NT2/D1 (cell line): ENCODE results near the gene RPN2.

Source experiments
- DNase-seq: peaks from one replicate; pipeline ENCODE4 v3.0.0-alpha.2; 2011; ENCODE audit warnings: low read depth, low spot score
- H3K27me3 ChIP-seq: 2 replicates; pipeline ENCODE4 v1.6.0; 2011; ENCODE audit warnings: mild to moderate bottlenecking; ENCODE audit not compliant: insufficient read length, insufficient read depth
- H3K36me3 ChIP-seq: 2 replicates; pipeline ENCODE4 v1.6.1; 2011; ENCODE audit warnings: mild to moderate bottlenecking, low read length, mixed read lengths; ENCODE audit not compliant: insufficient read depth, insufficient read length
- H3K4me1 ChIP-seq: 2 replicates; pipeline ENCODE4 v1.5.1; 2011; ENCODE audit not compliant: insufficient read depth, insufficient read length
- H3K4me3 ChIP-seq: 2 replicates; pipeline ENCODE4 v1.5.1; 2011; ENCODE audit warnings: low read depth; ENCODE audit not compliant: insufficient read length
- H3K9ac ChIP-seq: 2 replicates; pipeline ENCODE4 v1.6.0; 2011; ENCODE audit warnings: low read depth; ENCODE audit not compliant: insufficient read length
- H3K9me3 ChIP-seq: 2 replicates; pipeline ENCODE4 v1.5.1; 2011; ENCODE audit warnings: mild to moderate bottlenecking, low read length; ENCODE audit not compliant: insufficient read depth
- SUZ12 ChIP-seq: IDR thresholded peaks from 2 replicates; pipeline ENCODE4 v1.6.1; 2011; ENCODE audit not compliant: insufficient read length, insufficient read depth; ENCODE audit errors: extremely low read depth
- YY1 ChIP-seq: IDR thresholded peaks from 2 replicates; pipeline ENCODE4 v1.6.1; 2011; ENCODE audit not compliant: insufficient read length, insufficient read depth
- ZNF274 ChIP-seq: IDR thresholded peaks from 2 replicates; pipeline ENCODE4 v1.6.1; 2011; ENCODE audit warnings: mild to moderate bottlenecking, low read depth, low read length

Gene RPN2

DNA sequence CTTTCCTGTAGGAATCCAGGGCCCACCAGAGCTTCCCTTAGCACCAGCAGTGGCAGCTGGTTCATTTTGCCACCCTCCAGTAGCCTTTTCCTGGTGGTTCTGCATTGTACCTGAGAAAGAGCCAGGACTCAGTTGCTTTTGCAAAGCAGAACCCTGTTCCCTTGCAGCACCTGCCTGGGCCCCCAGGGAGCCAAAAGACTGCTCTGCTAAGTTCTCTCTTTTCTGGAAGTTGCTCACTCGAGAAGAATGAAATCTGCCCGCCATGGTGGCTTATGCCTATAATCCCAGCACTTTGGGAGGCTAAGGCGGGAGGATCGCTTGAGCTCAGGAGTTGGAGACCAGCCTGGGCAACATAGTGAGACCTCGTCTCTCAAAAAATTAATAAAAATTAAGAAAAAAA is 58.5 kb downstream of the RPN2 start:
- Histone ChIP-seq H3K9me3 (no peaks in the 10 kb centered on the region), H3K4me1 (no peaks in the 10 kb centered on the region), H3K9ac (no peak overlapping the region), H3K36me3 (peaks cover 98% of the 10 kb centered on the region), H3K4me3 (no peak overlapping the region), H3K27me3 (no peaks in the 10 kb centered on the region)
- TF ChIP-seq YY1 = no peak
- TF ChIP-seq ZNF274 = no peak
- DNase-seq = no peak

DNA sequence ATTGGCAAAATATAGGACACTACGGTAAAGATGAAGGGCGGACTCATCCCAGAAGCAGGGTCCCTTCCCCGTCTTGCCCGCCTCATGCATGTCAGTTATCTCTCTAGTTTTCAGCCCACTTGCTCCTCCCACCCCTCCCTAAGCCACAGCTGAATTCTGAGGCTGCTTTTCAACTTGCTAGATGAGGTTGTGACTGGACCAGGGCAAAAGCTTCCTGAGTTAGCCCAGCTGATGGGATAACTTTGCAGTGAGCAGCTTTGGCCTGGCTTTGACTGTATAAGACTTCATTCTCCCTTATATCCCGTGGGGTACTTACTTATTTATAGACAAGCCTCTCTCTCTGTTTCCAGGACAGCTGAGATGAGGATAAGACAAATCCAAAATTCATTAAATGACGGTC is 59.3 kb downstream of the RPN2 start:
- no peak overlapping the region for H3K9ac ChIP-seq
- no peaks in the 10 kb centered on the region for H3K4me1 ChIP-seq
- no peak overlapping the region for H3K4me3 ChIP-seq
- H3K9me3 ChIP-seq = no peaks in the 10 kb centered on the region
- TF ChIP-seq SUZ12 (no peak), ZNF274 (no peak), YY1 (no peak)
- no peaks in the 10 kb centered on the region for H3K27me3 ChIP-seq
- no peak for DNase-seq
- peaks cover 97% of the 10 kb centered on the region for H3K36me3 ChIP-seq

DNA sequence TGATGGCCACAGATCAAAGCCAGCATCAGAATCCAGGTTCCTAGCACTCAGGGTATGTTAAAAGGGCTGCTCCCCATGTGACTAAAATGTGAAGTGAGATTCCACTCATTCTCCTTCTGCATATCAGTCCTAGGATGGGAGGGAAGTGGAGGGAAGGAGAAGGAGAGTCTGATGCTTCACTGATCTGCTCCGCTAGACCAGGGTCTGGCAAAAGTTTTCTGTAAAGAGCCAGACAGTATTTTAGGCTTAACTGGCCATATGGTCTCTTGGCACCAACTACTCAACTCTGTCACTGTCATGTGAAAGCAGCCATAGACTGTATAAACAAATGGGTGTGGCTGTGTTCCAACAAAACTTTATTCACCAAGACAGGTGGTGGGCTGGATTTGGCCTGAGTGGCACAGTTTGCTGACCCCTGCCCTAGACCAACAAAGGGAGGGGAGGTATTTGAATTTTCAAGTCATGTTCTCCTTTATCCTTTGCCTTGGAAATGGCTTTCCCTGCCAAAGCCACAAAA is 59.9 kb downstream of the RPN2 start:
- no peak for DNase-seq
- H3K4me3 ChIP-seq = no peak overlapping the region
- no peak overlapping the region for H3K9ac ChIP-seq
- H3K9me3 ChIP-seq = no peaks in the 10 kb centered on the region
- no peak for TF ChIP-seq ZNF274
- no peak for TF ChIP-seq SUZ12
- no peak for TF ChIP-seq YY1
- H3K27me3 ChIP-seq = no peaks in the 10 kb centered on the region
- H3K4me1 ChIP-seq = no peaks in the 10 kb centered on the region
- H3K36me3 ChIP-seq = peaks cover 97% of the 10 kb centered on the region

DNA sequence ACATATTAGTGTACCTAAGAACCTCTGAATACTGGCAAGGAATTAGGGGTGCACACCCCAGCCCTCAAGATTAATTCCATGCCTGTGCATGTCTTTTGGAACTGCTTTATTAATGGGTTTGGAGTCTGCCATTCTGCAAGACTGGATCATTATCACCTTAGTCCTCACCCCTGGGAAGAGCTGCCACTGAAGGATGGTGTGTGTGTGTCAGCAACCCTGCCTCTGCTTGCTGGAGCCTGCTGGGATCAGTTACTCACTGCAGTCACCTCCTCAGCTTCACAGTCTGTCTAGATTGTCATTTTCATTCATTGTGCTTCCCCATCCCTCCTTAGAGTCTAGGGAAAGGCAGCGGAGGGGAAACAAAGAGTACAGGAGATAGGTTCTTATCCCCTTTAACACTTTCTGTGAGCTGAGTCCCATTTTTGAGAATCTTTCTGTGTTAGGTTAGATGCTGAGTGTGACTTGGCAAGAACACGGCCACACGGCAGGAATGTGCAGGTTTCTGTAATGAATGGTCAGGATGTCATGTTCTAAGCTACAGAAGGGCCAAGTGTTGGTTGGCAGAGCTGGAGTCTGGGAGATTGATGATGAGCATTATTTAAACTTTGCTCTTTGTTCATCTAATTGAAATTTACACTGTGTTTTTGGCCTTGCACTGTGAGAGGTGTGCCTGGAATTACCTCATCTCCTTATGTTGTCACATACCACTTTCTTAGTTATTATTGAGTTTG is 61.4 kb downstream of the RPN2 start:
- no peak for TF ChIP-seq SUZ12
- TF ChIP-seq ZNF274 = no peak
- no peak for TF ChIP-seq YY1
- Histone ChIP-seq H3K4me3 (no peak overlapping the region), H3K9ac (no peak overlapping the region), H3K27me3 (no peaks in the 10 kb centered on the region), H3K9me3 (no peaks in the 10 kb centered on the region), H3K36me3 (peaks cover 93% of the 10 kb centered on the region), H3K4me1 (peaks cover 3% of the 10 kb centered on the region)
- DNase-seq = no peak

DNA sequence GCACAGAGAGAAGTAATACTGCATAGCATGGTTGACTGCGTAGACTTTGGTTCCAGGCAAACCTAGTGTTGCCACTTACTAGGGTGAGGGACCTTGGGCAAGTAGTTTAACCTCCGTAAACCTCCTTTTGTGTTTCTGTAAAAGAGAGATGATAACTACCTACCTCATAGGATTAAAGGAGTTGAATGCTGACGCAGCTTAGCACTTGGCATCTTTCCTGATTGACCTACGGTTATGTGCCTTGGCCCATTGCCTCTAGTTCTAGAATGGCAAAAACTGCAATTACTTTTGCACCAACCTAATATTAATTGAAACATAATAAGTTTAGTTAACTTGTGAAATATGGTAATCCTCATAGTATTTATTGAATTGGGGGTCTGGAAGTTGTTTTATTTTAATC is 63.4 kb downstream of the RPN2 start:
- Histone ChIP-seq H3K27me3 (no peaks in the 10 kb centered on the region), H3K36me3 (peaks cover 74% of the 10 kb centered on the region), H3K9ac (no peak overlapping the region), H3K4me3 (no peak overlapping the region), H3K9me3 (no peaks in the 10 kb centered on the region), H3K4me1 (peaks cover 3% of the 10 kb centered on the region)
- DNase-seq = no peak
- TF ChIP-seq ZNF274 (no peak), SUZ12 (no peak), YY1 (no peak)

DNA sequence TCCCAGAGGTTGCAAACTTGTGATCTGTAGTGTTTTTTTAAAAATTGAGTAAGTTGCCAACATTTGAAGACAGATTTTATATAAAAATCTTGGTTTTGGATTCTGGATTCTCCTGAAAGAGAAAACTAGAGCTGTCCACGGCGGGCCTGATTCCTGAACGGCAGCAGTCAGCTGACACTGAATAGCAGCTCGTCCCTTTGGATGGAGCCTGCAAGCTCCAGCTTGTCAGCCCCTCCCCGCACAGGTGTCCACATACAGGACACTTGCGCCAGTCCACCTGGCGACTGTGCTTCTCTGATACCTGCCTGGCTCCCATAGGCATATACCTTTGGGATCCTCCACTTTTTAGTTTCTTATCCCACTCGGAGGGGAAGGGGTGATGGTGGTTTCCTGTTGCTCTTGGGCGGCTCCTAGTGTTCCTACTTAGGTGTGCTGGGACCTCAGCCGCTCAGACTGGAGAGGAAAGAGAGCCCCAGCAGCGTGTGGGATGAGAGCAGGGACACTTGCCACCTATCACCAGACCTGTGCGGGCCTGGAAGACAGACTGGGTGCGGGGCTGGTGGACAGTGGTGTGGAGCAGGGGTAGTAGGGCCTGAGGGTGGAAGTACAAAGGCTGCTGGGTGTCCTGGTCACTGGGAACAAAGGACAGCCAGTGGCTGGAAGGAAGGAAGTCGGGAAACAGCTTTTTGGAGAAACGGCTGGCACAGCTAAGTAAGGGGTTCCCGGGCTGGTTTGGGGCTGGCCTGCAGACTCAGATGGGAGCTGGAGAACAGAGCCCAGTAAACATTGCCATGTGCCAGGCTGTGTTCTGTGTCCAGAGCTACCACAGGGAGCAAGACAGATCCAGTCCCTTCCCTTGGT is 64.2 kb downstream of the RPN2 start:
- Histone ChIP-seq H3K9me3 (no peaks in the 10 kb centered on the region), H3K36me3 (peaks cover 66% of the 10 kb centered on the region), H3K27me3 (no peaks in the 10 kb centered on the region), H3K9ac (no peak overlapping the region), H3K4me1 (peaks cover 3% of the 10 kb centered on the region), H3K4me3 (no peak overlapping the region)
- no peak for DNase-seq
- no peak for TF ChIP-seq YY1
- TF ChIP-seq ZNF274 = no peak
- TF ChIP-seq SUZ12 = no peak

DNA sequence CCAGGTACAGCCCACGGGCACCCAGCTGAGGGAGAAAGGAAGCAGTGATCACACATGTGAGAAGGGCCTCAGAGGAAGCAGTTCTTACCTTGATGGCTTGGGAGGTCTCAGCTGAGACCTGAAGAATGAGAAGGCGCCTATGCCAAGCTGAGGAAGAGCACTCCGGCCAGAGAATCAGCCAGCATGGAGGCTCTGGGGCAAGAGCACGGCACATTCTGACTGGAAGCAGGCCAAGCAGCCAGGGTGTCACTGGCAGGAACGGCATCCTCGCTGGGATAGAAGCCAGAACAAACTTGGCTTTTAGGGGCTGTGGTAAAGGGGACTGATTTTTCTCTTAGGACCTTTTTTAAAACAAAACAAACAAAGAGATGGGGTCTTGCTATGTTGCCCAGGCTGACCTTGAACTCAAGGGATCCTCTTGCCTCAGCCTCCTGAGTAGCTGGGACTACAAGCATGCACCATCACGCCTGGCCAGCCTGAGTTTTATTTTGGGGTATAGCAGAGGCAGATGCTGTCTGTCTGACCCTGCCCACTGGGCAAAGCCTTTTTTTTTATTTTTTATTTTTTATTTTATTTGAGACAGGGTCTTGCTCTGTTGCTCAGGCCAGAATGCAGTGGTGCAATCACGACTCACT is 64.9 kb downstream of the RPN2 start:
- TF ChIP-seq ZNF274 (no peak), SUZ12 (no peak), YY1 (no peak)
- no peak for DNase-seq
- Histone ChIP-seq H3K36me3 (peaks cover 58% of the 10 kb centered on the region), H3K4me1 (peaks cover 3% of the 10 kb centered on the region), H3K4me3 (no peak overlapping the region), H3K27me3 (no peaks in the 10 kb centered on the region), H3K9ac (no peak overlapping the region), H3K9me3 (no peaks in the 10 kb centered on the region)
